Measurements from ENCODE around the gene PPP6R2. TPM values are rescaled to one million over a fixed set of nuclear protein-coding genes. Genes with fewer than 3 reads are reported as not detected.

The PPP6R2 gene
- total RNA-seq, 6 experiments from 2014 or later, result 41.9 to 47.0 (median 43.6) TPM

- TF ChIP-seq CTCF (IDR thresholded peaks at IDR 0.05), result no peak
- no peak overlapping the region for H3K27ac Mint-ChIP-seq
- peaks cover 1% of the 10 kb centered on the region for H3K27me3 Mint-ChIP-seq (ENCODE audit: insufficient read depth)
Observed at GRCh38 chr22:50310949-50311444, 32.1 kb upstream of the PPP6R2 start.

GRCh38 chr22:50311606-50312351 is 31.3 kb upstream of the PPP6R2 start:
- Mint-ChIP-seq H3K4me1 (ENCODE audit: low read depth) (peaks cover 12% of the 10 kb centered on the region), H3K9me3 (no peaks in the 10 kb centered on the region), H3K27ac (no peak overlapping the region), H3K4me3 (no peak overlapping the region), H3K36me3 (ENCODE audit: low read depth) (no peaks in the 10 kb centered on the region), H3K27me3 (ENCODE audit: insufficient read depth) (peaks cover 1% of the 10 kb centered on the region)
- TF ChIP-seq CTCF (IDR thresholded peaks at IDR 0.05), result no peak
- DNase-seq, result no peak

More at GRCh38 chr22:50310949-50311444, 32.1 kb upstream of the PPP6R2 start:
- peaks cover 12% of the 10 kb centered on the region for H3K4me1 Mint-ChIP-seq (ENCODE audit: low read depth)
- no peaks in the 10 kb centered on the region for H3K9me3 Mint-ChIP-seq
- no peak overlapping the region for H3K4me3 Mint-ChIP-seq
- no peak for DNase-seq
- H3K36me3 Mint-ChIP-seq (ENCODE audit: low read depth), result no peaks in the 10 kb centered on the region

GRCh38 chr22:50312371-50312770 is 30.8 kb upstream of the PPP6R2 start:
- Mint-ChIP-seq H3K9me3 (no peaks in the 10 kb centered on the region), H3K27ac (no peak overlapping the region), H3K27me3 (ENCODE audit: insufficient read depth) (peaks cover 1% of the 10 kb centered on the region), H3K36me3 (ENCODE audit: low read depth) (no peaks in the 10 kb centered on the region), H3K4me3 (no peak overlapping the region), H3K4me1 (ENCODE audit: low read depth) (peaks cover 12% of the 10 kb centered on the region)
- TF ChIP-seq CTCF (IDR thresholded peaks at IDR 0.05), result no peak
- DNase-seq, result no peak

- Mint-ChIP-seq H3K4me3 (no peak overlapping the region), H3K4me1 (ENCODE audit: low read depth) (peaks cover 12% of the 10 kb centered on the region), H3K36me3 (ENCODE audit: low read depth) (no peaks in the 10 kb centered on the region), H3K27ac (no peak overlapping the region), H3K9me3 (no peaks in the 10 kb centered on the region), H3K27me3 (ENCODE audit: insufficient read depth) (peaks cover 1% of the 10 kb centered on the region)
- DNase-seq, result no peak
- TF ChIP-seq CTCF (IDR thresholded peaks at IDR 0.05), result no peak
Observed at GRCh38 chr22:50313021-50313420, 30.1 kb upstream of the PPP6R2 start.

GRCh38 chr22:50313600-50313999 is 29.5 kb upstream of the PPP6R2 start:
- Mint-ChIP-seq H3K27ac (no peak overlapping the region), H3K4me3 (no peak overlapping the region), H3K36me3 (ENCODE audit: low read depth) (no peaks in the 10 kb centered on the region), H3K9me3 (no peaks in the 10 kb centered on the region), H3K27me3 (ENCODE audit: insufficient read depth) (peaks cover 1% of the 10 kb centered on the region), H3K4me1 (ENCODE audit: low read depth) (peaks cover 7% of the 10 kb centered on the region)
- no peak for TF ChIP-seq CTCF (IDR thresholded peaks at IDR 0.05)
- no peak for DNase-seq
